Keratinocyte (primary cell): ENCODE measurements around the gene ACOXL. TPM values are rescaled to one million over a fixed set of nuclear protein-coding genes. Genes with fewer than 3 reads are reported as not detected.

Source experiments
- DNase-seq: peaks from one replicate; pipeline ENCODE4 v3.0.0-alpha.2; 2011; ENCODE audit warnings: low read depth, missing footprints, low spot score
- FAIRE-seq: peaks from 2 replicates; lab custom pipeline; 2011; peaks lifted over from hg19 to GRCh38; lab: Jason Lieb, UNC
- H2AFZ ChIP-seq: 2 replicates; pipeline ENCODE4 v1.6.0; 2012; ENCODE audit warnings: low read length, control low read depth, inconsistent platforms; ENCODE audit not compliant: control insufficient read depth
- H3K27ac ChIP-seq: 2 replicates; pipeline ENCODE4 v1.5.1; 2011; ENCODE audit warnings: low read length; ENCODE audit not compliant: control insufficient read depth, insufficient read depth
- H3K27me3 ChIP-seq: 3 replicates; pipeline ENCODE4 v1.6.0; 2011; ENCODE audit warnings: low read length; ENCODE audit not compliant: control insufficient read depth, insufficient read depth; ENCODE audit errors: extremely low read depth
- H3K36me3 ChIP-seq, 2 experiments: 2 replicates in 1 of 2; 3 replicates in 1 of 2; pipeline ENCODE4 v1.5.1; 2011; ENCODE audit warnings: low read length in 2 of 2, mild to moderate bottlenecking in 1 of 2; ENCODE audit not compliant: control insufficient read depth in 2 of 2, insufficient read depth in 2 of 2; ENCODE audit errors: extremely low read depth in 1 of 2
- H3K4me1 ChIP-seq: 3 replicates; pipeline ENCODE4 v1.5.1; 2011; ENCODE audit warnings: low read length; ENCODE audit not compliant: control insufficient read depth, insufficient read depth; ENCODE audit errors: extremely low read depth
- H3K4me2 ChIP-seq: 3 replicates; pipeline ENCODE4 v1.6.0; 2011; ENCODE audit warnings: low read depth, low read length; ENCODE audit not compliant: control insufficient read depth, insufficient read depth; ENCODE audit errors: extremely low read depth
- H3K4me3 ChIP-seq, 3 experiments: fragments of 200-600 bp in 1 of 3; sonication (generic) in 1 of 3; 2 replicates in 2 of 3; 3 replicates in 1 of 3; pipeline ENCODE4 v1.5.1; 2011 to 2016; ENCODE audit warnings: low read length in 3 of 3, mild to moderate bottlenecking in 3 of 3, control low read depth in 2 of 3, inconsistent platforms in 1 of 3, low read depth in 1 of 3, mixed read lengths in 1 of 3, mixed run types in 1 of 3, moderate library complexity in 1 of 3; ENCODE audit not compliant: control insufficient read depth in 2 of 3, insufficient read depth in 2 of 3; ENCODE audit errors: extremely low read depth in 1 of 3
- H3K79me2 ChIP-seq: 2 replicates; pipeline ENCODE4 v1.6.0; 2012; ENCODE audit warnings: low read length; ENCODE audit not compliant: control insufficient read depth, insufficient read depth
- H3K9ac ChIP-seq: 3 replicates; pipeline ENCODE4 v1.6.0; 2011; ENCODE audit warnings: low read length; ENCODE audit not compliant: control insufficient read depth, insufficient read depth; ENCODE audit errors: extremely low read depth
- H3K9me1 ChIP-seq: 3 replicates; pipeline ENCODE4 v1.6.0; 2011; ENCODE audit warnings: low read length; ENCODE audit not compliant: control insufficient read depth, insufficient read depth; ENCODE audit errors: extremely low read depth
- H3K9me3 ChIP-seq: 2 replicates; pipeline ENCODE4 v1.5.1; 2012; ENCODE audit warnings: low read depth, low read length; ENCODE audit not compliant: control insufficient read depth
- H4K20me1 ChIP-seq: 3 replicates; pipeline ENCODE4 v1.6.0; 2011; ENCODE audit warnings: low read length; ENCODE audit not compliant: control insufficient read depth, insufficient read depth; ENCODE audit errors: extremely low read depth
- CTCF ChIP-seq, 3 experiments: IDR thresholded peaks in 1 of 3; conservative IDR thresholded peaks in 1 of 3; optimal IDR thresholded peaks in 1 of 3; 2 replicates in 2 of 3; 3 replicates in 1 of 3; pipeline versions ENCODE3 to v1.5.1; 2011; ENCODE audit warnings: low read length in 3 of 3, mild to moderate bottlenecking in 3 of 3, moderate library complexity in 2 of 3, control low read depth in 1 of 3, inconsistent platforms in 1 of 3; ENCODE audit not compliant: insufficient read depth in 2 of 3; ENCODE audit errors: extremely low read depth in 1 of 3
- EZH2 ChIP-seq: IDR thresholded peaks from one replicate; pipeline ENCODE4 v1.6.1; 2012; ENCODE audit warnings: inconsistent platforms, mild to moderate bottlenecking, low read length, moderate library complexity
- dilution Hi-C: fragments of 300-500 bp; cut with MboI; formaldehyde crosslinking; loops from one replicate; pipeline ENCODE4 v1.7.0; 2020; ENCODE audit warnings: low sequenced_read_pairs; ENCODE audit not compliant: extremely low pct_ligation_motif_present
- polyA plus RNA-seq, 5 experiments: library from polyadenylated mRNA; depleted of rRNA in 3 of 5; stranded (reverse) in 3 of 5; stranded (forward) in 1 of 5; unstranded in 1 of 5; fragments of >200 nt; gene quantifications; 1 replicate in 1 of 5; 2 replicates in 3 of 5; 3 replicates in 1 of 5; pipeline versions ENCODE4 v1.2.1 to v1.2.3, GENCODE V29; 2011 to 2012; ENCODE audit warnings: missing spikeins in 2 of 5, low read depth in 1 of 5, low replicate concordance in 1 of 5

ACOXL gene
- polyA plus RNA-seq, 1 donor (not counting 4 experiments of a cell fraction or from before 2014, with no cell fraction given): 0.04 TPM

- Histone ChIP-seq H3K4me1 (peaks cover 12% of the 10 kb centered on the region), H4K20me1 (no peaks in the 10 kb centered on the region), H3K9me1 (no peaks in the 10 kb centered on the region), H3K27me3 (no peaks in the 10 kb centered on the region), H3K36me3 (peaks cover 0 to 7% of the 10 kb centered on the region in 2 experiments), H2AFZ (no peak overlapping the region), H3K9ac (no peak overlapping the region), H3K27ac (no peak overlapping the region), H3K4me3 (no peak overlapping the region), H3K79me2 (no peaks in the 10 kb centered on the region), H3K9me3 (no peaks in the 10 kb centered on the region), H3K4me2 (no peak overlapping the region)
- dilution Hi-C loops: no loop called here
- DNase-seq (no peak), FAIRE-seq (no peak)
- TF ChIP-seq CTCF (optimal IDR thresholded peaks at IDR 0.05 in 1 of 3, IDR thresholded peaks at IDR 0.05 in 1 of 3, conservative IDR thresholded peaks at IDR 0.05 in 1 of 3; ENCODE audit: extremely low read depth in 1 of 3, insufficient read depth in 2 of 3, low read length in 3 of 3): no peak
- no peak for TF ChIP-seq EZH2
Measured at GRCh38 chr2:111166115-111166514, 433.7 kb downstream of the ACOXL start.

DNA sequence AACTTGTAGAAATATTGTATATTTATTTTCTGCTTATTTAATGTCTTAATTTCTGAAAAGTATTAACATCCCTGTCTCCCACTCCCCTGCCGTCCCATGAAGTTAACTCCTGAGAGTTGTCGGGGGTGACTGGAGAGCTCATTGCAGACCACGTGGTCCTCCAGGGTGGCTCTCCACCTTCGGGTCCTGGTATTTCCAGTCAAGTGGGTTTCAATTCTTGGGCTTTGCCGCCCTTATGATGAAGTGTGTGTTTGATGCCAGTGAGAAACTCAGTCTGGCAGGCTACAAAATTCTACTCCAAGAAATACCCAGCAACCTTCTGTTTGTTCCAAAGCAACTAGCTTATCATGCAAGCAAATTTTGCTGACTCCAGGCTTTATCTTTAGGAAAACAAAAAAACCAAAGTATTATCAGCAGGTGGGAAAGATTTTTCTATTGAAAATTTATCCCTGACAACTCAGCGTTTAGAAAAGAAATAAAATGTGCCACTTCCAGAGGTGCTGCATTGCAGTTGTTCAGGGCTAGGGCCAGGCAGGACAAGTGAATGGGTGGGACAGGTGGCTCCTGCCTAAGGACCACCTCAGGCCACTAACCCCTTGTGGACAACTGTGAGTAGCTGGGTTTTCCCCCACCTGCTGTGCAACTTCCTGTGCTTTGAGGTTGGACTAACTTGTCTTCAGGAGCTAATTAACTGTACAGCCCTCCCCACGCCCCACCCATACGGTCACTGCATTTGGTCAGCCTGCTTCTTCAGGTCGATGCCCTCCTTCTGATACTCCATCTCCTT lies 434.9 kb downstream of the ACOXL start:
- H3K27ac ChIP-seq: no peak overlapping the region
- H4K20me1 ChIP-seq: no peaks in the 10 kb centered on the region
- H3K4me2 ChIP-seq: no peak overlapping the region
- no peak for DNase-seq
- dilution Hi-C loops: no loop called here
- H3K79me2 ChIP-seq: no peaks in the 10 kb centered on the region
- no peaks in the 10 kb centered on the region for H3K27me3 ChIP-seq
- no peak for FAIRE-seq
- H3K4me3 ChIP-seq: no peak overlapping the region
- H3K9me3 ChIP-seq: no peaks in the 10 kb centered on the region
- TF ChIP-seq CTCF (optimal IDR thresholded peaks at IDR 0.05 in 1 of 3, IDR thresholded peaks at IDR 0.05 in 1 of 3, conservative IDR thresholded peaks at IDR 0.05 in 1 of 3; ENCODE audit: extremely low read depth in 1 of 3, insufficient read depth in 2 of 3, low read length in 3 of 3) (no peak), EZH2 (no peak)
- H3K4me1 ChIP-seq: peaks cover 18% of the 10 kb centered on the region
- no peak overlapping the region for H2AFZ ChIP-seq
- no peak overlapping the region for H3K9ac ChIP-seq
- no peaks in the 10 kb centered on the region for H3K9me1 ChIP-seq
- peaks cover 0 to 7% of the 10 kb centered on the region in 2 experiments for H3K36me3 ChIP-seq
